ENCODE measurements around the gene TGM4. TPM values are rescaled to one million over a fixed set of nuclear protein-coding genes. Genes with fewer than 3 reads are reported as not detected.
A peak's percentile ranks its signal among the peaks of the same experiment; 100 is the strongest.
"Not testable (repeated sequence)": the region's sequence is repeated elsewhere in the genome, so short reads cannot be mapped to it uniquely, and the experiment has no call there.

Gene TGM4
- polyA plus RNA-seq (ENCODE audit: insufficient read length in 12 of 12): under 1 TPM in 3 of 12 donors, not detected in 9; 0.05 to 0.18 (median 0.07) TPM
- long read RNA-seq, donor 1: 0 reads
- long read RNA-seq, donor 2: 0 reads
- long read RNA-seq, donor 3: 0 reads
- long read RNA-seq, donor 4: 0 reads
- long read RNA-seq, donor 5: 0 reads
- long read RNA-seq, donor 6: 0 reads
- long read RNA-seq, donor 7: 0 reads
- long read RNA-seq, donor 8: 0 reads
- long read RNA-seq, donor 9: 0 reads
- long read RNA-seq, donor 10: 0 reads
- long read RNA-seq, donor 11: 0 reads

DNA sequence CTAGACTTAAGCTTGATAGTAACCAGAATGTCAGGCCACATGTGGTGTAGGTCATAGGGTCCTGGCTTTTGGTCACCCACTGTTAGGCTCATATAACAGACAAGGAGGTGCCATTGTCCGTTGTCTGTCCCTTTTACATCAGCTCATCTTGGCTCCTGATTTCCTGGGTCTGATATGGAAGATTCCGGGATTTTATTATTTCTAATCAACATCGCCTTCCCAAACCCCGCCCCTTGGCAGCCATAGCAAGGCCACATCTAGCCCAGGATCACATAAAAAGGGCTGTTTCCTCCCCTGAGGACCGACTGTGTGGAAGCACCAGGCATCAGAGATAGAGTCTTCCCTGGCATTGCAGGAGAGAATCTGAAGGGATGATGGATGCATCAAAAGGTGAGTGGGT lies at the start of gene TGM4:
Gene TGM4 (plus strand): TSS at position 301 of the 400 bp plus-strand sequence. CDS start 71 bp downstream, at position 372.
- DNase-seq: no peak

DNA sequence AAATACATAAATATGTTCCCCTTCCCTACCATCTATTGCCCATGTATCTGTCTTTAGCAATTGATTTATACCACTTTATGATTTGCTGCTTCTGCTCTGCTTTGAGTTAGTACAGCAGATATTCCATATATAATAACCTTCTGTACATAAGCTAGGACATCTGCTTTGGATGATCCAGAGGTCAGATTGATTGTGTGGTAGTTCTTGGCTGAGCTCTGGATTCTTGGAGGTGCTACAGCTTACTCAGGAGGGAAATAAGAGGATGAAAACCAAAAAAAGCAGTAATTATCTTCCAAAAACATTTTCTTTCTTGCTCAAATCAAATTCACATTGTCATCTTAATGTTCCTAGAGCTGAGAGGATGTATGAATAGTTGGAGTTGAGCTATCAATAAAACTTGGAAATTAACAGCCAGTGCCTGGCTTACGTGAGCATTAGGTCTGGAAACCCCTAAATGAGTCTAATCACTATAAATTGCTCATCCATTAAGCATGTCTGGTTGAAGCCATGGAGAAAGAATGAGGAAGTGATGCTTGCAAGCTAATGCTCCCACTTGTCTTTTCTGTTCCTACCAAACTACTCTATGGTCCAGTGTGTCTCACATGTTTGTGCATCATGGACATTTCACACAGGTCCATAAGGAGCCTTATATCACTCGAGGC lies 49.0 kb upstream of the TGM4 start:
- no peak for DNase-seq

DNA sequence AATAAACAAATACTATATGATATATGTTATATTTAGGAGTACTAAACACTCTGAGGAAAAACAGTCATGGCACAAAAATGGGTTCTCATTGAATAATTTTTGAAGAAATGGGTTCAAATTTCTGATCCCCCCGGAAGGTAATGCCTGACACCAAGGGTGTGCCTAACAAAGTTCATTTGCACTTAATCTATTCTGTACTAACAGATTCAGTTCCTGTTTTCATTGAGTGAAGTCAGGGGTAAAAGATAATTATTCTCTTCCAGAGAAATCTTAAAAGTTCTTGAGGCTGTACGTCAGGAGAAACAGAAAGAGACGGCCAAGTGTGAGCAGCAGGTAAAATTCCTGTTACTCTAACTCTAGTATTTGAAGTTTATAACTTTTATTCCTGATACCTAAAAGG lies 47.2 kb upstream of the TGM4 start:
- no peak for DNase-seq

DNA sequence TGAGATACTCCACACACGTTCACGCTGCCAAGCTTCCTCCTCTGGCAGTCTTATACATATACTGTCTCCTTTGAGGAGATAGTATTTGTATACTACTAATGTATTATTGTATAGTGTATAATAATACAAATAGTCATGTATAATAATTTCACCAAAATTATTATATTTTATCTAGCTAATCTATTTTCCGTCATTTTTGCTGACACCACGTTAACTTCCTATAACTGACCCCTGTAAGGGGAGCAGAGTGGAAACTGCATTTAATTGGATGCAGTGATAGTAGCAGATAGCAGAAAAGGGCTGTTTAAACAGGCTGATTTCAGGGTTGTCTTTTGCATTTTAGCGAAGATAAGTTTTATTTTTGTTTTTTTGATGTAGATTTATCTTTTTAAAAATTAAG lies 43.2 kb upstream of the TGM4 start:
- DNase-seq: no peak

DNA sequence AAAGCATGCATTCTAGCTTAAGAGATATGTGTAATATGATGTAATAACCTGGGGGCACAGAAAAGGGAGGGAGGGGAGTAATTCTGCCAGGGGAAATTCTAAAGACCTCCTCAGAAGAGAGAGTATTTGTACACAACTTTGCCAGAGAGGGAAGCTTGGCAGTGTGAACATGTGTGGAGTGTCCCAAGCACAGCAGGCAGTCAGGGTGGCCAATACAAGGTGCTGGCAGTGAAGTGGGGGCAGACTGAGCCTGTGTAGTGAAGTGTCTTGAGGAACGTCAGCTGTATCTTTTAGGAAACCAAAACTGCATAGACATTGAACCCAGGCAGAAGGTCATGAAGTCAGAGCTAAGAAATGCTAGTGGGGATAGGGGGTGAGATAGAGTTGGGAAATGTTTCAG lies 42.4 kb upstream of the TGM4 start:
- DNase-seq: no peak

DNA sequence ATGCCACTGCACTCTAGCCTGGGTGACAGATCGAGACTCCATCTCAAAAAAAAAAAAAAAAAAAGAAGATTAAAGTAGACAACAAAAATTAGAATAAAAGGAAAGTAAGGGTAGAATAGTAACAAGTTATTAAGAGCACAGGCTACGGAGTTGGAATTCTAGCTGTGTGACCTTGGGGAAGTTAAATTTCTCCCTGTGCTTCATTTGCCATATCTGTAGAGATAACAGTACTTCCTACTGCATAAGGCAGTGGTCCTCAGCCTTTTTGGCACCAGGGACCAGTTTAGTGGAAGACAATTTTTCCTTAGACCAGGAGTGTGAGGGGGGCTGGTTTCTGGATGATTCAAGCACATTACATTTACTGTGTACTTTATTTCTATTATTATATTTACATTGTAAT lies 41.4 kb upstream of the TGM4 start:
- no peak for DNase-seq

DNA sequence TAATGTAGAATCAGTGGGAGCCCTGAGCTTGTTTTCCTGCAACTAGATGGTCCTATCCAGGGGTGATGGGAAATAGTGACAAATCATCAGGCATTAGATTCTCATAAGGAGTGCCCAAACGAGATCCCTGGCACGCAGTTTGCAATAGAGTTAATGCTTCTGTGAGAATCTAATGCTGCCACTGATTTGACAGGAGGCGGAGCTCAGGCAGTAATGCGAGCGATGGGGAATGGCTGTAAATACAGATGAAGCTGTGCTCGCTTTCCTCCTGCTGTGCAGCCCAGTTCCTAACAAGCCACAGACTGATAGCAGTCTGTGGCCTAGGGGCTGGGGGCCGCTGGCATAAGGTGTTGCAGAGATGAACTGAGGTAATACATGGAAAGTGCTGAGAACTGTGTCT lies 41.0 kb upstream of the TGM4 start:
- no peak for DNase-seq

DNA sequence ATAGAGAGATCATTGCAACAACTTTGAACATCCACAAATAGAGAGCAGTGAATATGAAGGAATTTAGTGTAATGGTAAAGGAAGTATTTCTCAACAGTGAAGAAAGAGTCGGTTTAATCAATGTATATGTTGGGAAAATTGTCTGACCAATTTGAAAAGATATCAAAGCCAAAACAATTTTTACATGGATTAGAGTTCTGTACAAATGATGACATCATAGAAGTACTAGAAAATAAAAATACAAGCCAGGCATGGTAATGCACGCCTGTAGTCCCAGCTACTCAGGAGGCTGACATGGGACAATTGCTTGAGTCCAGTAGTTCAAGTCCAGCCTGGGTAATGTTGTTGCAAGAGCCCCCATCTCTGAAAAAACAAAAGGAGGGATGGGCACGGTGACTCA lies 38.7 kb upstream of the TGM4 start:
- no peak for DNase-seq

DNA sequence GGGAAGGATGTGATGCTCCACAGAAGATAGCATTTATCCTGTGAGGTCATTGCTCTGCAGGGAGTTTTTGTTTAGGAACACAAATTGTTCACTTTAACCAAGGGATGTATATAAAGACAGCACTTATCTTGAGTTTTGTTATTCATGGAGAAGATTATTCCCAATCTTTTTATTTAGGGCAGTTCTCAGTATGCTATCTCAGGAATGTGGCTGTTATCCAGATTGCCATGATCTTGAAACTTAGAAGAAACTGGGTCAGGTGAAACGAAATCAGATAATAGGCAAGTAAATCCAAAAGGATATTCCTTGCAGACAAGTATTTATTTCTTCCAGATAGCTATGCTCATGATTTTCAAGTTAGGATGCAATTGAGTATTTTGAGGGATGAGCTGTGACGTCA lies 32.0 kb upstream of the TGM4 start:
- DNase-seq: no peak

DNA sequence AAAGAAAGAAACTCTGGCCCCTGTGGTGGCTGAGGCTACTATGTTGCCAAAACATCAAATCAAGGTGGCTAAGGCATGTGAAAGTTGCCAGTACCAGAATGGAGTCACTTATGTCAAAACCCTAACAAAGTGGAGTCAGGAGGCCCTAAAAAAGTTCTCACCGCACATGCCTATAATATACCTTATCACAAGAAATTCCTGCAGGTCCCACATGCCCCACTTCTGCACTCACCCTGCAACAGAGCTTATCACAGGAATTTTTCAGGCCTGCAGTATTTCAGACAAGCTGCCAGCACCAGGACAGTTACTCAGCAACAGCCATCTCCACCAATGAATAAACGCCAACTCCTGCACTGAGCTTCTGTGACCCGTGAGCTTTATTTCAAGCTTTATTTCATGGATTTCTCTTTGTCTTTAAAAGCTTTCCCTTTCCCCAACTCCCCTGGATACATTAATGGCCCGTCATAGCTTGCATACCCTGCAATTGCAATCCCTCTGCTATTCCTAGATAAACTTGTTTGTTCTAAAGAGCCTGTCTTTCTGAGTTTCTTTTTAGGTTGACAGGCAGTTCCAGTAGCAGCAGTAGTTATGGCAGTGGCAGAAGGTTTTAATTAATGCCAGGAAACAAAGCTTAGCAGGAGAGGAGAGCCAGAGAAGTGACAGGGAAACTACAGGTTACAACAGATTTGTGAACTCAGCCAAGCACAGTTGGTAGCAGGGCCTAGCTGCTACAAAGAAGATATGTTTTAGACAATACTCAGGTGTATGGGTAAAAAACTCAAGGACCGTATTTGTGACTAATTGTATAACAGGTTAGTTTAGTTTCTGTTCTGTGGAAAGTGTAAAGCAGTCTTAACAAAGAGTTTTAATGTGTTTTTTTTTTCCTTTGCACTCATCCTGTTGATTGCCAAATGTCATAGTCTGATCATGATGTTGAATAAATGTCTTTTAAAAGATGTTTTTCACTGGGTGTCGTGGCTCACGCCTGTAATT lies 28.6 kb upstream of the TGM4 start:
- no peak for DNase-seq

DNA sequence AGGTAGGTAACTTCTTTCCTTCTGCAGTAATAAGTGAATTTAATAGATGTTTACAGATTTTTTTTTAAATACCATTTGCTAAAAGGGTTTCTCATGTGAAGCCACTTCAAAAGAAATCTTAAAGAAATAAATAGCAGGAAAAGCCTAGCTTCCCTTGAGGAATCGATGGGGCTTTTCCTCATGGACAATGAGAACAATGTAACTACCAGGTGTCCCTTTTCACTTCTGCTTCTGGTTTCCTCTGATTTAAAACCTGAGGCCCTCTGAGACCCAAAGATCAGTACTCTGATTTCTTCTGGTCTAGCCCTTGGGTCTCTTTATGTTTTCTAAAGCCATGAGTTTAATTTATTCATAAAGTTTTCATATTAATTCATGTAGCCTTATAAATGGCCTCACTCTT lies 25.8 kb upstream of the TGM4 start:
- no peak for DNase-seq

DNA sequence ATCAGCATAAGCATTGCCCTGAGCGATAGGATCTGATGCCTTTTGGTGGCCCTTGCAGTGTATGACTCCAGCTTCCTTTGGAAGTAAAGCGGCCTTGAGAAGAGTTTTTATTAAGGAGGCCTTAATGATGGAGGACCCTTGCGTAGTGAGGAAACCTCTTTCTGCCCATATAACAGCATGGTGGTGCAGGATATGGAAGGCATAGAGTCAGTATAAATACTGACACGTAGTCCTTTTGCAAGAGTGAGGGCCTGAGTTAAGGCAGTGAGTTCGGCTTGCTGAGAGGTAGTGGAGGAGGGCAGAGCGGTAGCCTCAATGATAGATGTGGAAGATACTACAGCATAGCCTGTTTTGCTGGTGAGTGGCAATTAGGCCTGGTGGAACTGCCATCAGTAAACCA lies 17.7 kb upstream of the TGM4 start:
- DNase-seq: not testable (repeated sequence)

DNA sequence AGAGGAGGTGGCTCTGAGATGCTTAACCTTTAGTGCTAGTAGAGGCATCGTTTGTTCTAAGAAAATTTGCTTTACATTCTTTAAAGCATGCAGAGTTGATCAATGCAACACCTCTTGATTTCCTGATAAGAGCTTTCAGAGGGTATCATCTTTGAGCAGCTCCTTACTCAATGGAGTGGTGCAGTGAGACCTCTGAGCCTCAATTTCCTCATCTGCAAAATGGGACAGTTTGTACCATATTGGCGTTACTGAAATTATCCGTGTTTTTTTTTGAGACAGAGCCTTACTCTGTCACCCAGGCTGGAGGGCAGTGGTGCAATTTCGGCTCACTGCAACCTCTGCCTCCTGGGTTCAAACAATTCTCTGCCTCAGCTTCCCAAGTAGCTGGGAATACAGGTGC lies 14.3 kb upstream of the TGM4 start:
- no peak for DNase-seq

DNA sequence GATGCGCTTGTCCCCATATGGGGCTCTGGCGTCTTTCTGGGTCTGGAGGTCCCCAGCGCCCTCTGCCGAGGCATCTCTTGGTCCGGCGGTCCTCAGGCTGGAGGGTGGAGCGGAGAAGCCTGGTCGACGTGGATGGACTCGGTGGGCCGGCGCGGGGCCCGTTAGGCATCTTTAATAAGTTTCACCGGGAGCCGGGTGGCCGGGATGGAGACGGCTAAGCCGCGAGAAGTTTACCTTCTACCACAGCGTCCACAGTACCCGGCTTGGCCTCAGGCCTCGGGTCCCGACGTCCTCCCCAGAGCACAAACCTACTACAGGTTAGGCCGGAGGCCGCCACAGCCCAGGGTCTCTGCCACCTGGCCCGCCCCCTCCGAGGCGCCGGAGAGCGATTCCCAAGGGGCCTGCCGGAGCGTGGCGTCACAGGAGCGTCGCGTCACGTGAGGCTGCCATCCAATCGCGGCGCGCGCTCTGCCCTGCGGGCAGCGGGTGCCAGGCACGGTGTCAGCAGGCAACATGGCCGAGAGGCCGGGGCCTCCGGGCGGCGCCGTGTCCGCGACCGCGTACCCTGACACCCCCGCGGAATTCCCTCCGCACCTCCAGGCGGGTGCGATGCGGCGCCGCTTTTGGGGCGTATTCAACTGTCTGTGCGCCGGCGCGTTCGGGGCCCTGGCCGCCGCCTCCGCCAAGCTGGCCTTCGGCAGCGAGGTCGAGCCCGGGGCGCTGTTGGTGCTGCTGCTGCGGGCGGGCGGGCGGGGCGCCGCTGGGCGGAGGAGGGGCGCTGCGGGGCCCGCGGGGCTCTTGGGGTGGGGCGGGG lies 12.8 kb upstream of the TGM4 start, which contains the start of gene TMEM42:
Gene TMEM42 (plus strand): TSS at position 501 of the 814 bp plus-strand sequence. CDS start 13 bp downstream, at position 514.
- peak; percentile 95 for DNase-seq

DNA sequence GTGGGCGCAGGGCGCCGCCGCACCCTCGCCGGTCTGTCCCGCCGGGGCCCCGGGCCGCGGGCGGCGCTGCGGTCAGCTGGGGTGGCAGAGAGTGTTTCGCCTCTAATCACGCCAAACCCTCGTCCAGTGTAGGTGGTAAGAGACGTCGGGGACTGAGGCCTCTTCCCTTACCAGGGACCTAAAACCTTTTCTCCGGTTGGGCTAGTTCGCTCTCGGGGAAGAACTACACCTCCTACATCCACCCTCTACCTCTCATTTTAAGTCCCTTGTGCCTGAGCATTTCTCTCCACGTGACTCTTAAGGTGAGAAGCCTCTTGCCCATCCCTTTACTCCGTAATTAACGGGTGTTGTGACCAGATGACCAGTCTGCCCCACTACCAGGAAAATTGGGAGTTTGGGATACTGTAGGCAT lies 12.2 kb upstream of the TGM4 start:
- peak; percentile 34 for DNase-seq

DNA sequence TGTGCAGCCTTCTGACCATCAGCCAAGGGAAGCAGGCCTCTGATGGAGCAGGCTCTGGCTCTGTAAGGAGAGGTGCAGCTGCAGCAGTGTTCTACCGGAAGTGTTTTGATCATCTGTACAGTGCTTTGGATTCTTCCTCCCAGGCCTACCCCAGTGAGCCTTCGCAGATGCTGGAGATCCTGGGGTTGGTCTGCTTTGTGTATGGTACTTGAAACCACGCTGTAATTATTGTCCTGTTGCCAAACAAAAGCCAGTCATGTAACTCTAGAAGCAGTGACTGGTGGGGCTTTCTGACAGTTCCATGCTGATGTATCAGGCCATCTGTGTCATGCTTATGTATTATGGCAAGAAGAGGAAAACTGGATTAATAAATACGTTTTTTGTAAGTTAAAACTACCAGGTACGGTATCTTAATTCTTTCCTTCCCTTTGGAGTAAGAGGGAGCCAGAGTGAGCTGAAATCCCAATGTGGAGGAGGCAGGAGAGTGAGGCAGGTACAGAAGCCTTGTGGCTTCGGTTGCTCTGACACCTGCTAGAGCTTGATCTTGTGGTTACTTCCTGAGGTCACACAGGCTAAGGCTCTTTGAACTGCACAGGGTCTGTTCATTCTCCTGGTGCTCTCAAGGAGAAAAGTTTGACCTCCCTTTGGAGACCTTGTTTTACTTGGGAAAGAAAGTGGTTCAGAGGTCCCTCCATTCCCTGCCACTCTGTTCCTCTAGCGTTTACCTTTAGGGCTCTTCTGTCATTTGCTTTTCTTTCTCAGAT lies 9.0 kb upstream of the TGM4 start:
- no peak for DNase-seq

DNA sequence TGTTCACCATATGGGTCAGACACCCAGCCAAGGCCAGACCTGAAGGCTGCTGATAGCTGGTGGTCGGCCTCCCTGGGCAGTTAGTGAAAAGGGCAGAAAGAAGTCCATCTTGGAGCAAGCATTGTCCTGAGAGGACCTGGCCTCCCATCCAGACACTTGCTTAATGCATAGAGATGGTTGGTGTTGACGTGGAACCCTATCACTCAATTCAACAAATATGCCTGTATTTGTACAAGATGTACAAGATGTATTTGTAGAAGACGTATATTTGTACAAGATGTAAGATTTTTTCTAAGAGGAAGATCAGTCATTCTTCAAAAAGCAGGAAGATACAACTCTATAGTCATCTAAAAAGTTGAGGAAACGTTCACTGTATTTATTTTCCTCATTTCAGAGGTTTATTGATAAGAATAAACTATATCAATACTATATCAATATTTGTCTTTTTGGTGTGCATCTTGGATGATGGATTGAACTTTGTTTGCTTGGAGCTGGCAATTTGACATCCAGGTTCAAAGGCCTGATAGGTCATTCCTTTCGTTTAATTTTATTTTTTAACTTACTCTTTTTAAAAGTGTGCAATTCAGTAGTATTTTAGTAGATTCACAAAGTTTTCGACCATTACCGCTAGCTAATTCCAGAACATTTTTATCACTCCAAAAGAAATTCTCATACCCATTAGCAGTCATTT lies 6.8 kb upstream of the TGM4 start:
- DNase-seq: no peak

DNA sequence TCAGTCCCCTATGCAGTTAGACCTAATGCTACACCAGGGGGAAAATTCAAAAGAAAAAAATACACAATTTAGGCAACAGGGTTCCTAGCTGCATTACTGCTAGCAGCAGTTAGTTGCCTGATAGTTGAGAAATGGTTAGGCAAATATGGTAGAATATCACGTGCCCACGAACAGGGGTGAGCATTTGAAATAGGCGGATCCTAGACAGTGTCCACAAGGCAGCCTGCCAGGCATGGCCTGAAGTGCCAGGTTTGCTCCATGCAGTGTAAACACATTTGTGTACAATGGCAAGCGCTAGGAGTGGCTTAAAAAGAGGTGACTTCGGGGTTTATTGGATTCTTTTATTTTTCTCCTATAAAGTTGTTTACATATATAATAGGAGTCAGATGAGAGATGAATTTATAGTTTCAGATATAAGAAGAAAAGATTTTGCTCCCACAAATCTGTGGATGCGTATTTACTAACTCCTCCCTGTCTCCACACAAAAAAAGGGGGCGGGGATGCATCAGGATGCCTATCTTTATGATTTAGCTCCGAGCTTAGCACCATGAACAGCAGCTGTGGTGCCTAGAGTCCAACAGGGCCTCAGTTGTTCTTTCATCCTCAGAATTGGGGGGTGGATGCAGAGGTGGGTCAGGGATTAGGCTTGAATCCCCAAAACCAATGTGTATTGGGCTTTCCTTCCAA lies 3.9 kb upstream of the TGM4 start:
- no peak for DNase-seq

DNA sequence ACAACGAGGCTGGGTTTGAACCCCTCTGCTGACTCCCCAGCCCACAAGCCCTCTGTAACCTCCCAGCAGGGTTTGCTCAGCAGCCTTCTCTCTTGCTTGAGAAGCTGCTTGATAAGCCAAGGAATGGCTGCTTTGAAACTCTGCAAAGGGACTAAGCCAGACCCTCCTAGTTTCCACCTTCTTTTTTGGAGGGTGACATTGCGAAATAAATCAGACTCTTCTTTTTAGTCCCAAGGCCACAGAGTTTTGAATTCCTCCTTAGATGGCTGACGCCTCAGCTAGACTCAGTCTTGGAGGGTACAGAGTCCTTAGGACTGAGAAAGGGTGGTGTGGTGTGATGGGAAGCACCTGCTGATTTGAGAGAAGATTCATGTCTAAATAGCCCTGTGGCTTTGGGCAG lies 1.2 kb downstream of the TGM4 start:
- DNase-seq: no peak

DNA sequence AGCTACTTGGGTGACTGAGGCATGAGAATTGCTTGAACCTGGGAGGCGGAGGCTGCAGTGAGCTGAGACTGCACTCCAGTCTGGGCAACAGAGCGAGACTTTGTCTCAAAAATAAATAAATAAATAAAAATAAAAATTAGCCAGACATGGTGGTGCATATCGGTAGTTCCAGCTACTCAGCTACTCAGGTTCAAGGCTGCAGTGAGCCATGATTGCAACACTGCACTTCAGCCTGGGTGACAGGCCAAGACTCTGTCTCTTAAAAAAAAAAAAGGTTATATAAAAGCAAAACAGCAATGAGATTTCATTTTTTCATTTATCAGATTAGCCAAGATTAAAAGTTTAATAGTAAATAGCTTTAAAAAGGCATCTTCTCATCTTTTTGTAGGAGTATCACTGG lies 2.9 kb downstream of the TGM4 start:
- DNase-seq: no peak

Data from muscle of arm (tissue), 14 donors.